Stimulated activated CD4-positive, alpha-beta T cell treated with anti-CD3 and anti-CD28 coated beads, Interleukin-2, amount 100 ng/mL, for 48 hours (primary cell): Measurements from ENCODE around the gene SHLD1.

Experiments
- DNase-seq, 2 donors: peaks; one replicate each; pipeline ENCODE4 v3.0.0-alpha.2; 2020

The SHLD1 gene

GRCh38 chr20:5910186-5910585, 160.0 kb downstream of the SHLD1 start:
- no peak for DNase-seq

- DNase-seq = no peak
Measured at GRCh38 chr20:5913166-5913565, 163.0 kb downstream of the SHLD1 start.
